GM21723 (cell line): Measurements from ENCODE around the gene ZFYVE28.

ENCODE experiments used
- ATAC-seq: cut with Tn5 transposase; IDR thresholded peaks from one replicate; pipeline ENCODE4 v1.9.1; 2021; ENCODE audit warnings: mild to moderate bottlenecking, moderate library complexity; ENCODE audit not compliant: unreplicated experiment

The ZFYVE28 gene

GRCh38 chr4:2252530-2253091, 165.8 kb downstream of the ZFYVE28 start:
- no peak for ATAC-seq

DNA sequence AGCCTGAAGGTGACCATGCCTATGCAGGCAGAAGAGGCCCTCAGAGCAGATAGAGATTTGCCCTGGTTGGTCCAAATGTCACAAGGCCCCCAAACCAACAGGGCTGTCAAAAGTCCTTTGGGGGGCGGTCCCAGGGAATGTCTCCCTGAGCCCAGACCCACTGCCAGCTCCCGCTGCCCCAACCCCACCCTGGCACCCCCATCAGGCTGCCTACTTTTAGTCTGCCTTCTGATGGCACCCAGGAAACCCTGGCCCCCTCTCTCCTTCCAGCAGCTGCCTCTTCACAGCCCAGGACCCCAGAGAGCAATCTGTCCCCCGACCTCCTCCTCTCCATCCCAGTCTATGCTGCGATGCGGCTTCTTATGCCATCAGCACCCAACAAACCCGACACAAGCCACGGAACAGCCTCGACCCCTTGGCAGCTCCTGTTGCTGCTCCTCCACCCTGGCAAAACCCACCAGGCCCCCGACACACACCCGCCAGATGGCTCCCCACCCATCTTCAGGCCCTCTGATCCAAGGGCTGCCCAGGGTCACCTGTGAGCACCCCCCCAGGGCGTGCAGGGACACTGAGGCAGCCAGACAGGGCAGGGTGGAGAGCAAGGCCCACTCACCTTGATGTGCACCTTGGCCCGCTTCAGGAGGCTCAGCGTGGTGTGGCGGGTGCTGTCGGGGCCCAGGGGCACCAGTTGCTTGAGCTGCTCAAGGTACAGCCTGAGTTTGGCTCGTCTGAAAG, 166.5 kb downstream of the ZFYVE28 start:
- no peak for ATAC-seq

DNA sequence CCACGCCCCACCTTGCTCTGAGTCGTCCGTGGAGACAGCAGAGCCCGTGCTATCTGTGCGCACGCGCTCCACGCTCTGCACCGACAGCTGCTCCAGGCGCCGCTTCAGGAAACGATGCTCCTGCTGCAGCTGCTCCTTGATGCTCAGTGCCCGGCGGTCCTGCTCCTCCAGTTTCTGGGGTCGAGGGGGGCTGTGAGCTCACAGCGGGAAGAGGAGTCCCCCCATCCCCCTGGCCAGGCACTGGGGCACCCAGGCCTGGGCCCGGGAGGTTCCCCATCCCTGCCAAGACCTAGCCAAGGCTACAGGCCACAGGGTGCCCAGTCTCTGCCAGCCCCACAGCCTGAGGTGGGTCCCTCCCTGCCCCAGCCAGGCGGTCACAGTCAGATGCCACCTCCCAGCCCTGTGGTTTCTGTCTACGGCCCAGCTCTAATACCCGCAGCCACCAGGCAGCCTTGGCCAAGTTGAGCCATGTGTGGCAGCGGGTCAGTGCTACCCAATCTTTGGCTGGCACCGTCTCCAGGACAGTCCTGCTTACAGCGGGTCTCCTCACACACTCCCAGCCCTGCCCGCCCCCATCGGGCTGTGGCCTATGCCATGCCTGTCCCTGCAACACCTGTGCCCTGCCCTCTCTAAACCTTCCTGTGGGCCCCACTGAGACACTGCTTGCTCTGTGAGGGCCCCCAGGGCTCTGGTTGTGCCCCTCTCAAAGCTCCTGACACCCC, 167.2 kb downstream of the ZFYVE28 start:
- no peak for ATAC-seq

DNA sequence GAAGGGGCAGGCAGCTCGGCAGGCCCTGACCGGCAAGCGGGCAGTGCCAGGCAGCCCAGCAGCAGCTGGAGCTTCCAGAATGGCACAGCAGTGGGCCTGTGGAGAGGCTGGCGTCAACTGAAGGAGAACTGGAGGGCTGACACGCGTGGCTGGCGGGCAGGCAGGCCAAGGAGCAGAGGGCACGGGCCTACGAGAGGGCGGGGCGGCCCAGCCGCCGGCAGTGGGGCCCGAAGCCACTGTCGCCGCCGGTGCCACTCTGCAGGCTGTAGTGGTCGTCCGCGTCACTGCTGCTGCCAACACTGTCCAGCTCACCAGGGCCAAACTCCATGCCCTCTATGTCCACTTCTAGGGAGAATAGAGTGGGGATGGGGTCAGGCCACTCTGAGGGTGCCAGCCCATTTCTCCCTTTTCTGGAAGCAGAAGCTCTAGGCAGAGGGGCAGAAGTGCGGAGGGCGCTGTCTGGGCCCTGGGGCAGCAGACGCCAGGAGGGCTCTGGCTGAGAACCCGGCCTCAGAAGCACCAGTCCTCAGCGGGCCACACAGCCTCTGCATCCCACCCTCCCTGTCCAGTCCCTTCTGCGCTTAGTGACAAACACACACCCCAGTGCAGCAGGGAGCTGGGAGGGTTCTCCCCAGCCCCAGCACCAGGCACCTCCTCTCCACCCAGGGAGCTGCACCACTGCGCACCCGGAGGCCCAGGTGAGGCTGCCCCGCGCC, 167.9 kb downstream of the ZFYVE28 start:
- ATAC-seq, result no peak

DNA sequence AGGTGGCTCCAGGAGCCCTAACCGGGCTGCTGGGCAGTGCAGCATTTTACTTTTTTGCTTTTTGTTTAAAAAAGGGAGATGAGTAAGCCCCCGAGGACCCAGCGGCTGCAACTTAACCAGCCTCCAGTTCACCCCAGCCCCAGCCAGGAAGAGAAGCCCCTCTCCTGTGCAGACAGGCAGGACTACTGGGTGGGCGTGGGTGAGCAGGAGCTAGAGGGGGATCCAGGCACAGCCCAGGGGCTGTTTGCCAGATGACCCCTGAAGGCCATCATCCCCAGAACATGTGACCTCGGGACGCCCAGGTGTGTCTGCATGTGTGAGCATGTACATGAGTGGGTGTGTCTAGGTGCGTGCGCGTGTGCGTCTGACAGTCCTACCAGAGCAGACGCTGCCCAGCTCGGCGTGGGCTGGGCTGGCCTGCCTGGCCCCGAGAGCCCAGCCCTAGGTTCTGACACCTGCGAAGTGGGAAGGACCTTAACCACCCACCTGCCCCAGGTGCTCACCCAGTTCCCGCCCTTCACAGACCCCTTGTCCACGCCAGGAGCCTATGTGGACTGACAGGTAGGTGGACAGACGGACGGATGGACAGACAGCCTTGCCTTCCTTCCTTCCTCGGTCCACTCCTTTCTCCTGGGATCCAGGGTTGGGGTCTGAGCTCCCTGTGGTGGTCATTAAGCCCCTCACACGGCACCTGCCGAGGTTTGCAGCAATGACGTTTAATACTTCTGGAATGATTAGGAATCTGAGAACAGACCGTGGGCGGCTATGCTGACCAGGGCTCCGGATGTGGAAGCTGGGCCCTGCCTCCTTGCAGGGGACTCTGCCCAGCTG, 168.7 kb downstream of the ZFYVE28 start:
- no peak for ATAC-seq

GRCh38 chr4:2248821-2249261, 169.6 kb downstream of the ZFYVE28 start:
- ATAC-seq, result no peak

GRCh38 chr4:2248044-2248780, 170.2 kb downstream of the ZFYVE28 start:
- no peak for ATAC-seq

- no peak for ATAC-seq
Observed at GRCh38 chr4:2247128-2248043, 171.1 kb downstream of the ZFYVE28 start.

GRCh38 chr4:2246384-2247127, 171.9 kb downstream of the ZFYVE28 start:
- no peak for ATAC-seq

DNA sequence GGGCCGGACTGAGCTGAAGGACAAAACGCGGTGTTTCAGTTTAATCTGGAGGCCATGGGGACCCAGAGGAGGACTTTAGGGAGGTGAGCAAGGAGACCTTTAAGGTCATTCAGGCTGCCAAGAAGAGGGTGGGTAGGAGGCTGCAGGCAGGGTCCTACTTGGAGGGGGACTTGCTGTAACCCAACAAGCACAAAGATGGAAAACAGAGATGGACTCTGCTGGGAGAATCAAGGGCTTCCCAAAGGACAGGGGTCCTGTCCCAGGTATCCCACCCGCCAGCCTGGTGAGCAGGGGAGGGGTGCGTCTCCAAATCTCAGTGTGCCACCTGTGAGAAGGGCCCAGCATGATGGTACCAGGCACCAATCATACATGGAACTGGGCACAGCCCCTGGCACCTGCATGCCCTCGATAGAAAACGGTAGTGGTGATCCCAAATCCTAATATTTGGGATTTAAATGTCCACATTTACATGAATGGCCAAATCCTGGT, 172.6 kb downstream of the ZFYVE28 start:
- ATAC-seq, result no peak

GRCh38 chr4:2245057-2245786, 173.2 kb downstream of the ZFYVE28 start:
- no peak for ATAC-seq

GRCh38 chr4:2243681-2244380, 174.6 kb downstream of the ZFYVE28 start:
- no peak for ATAC-seq

GRCh38 chr4:2241410-2242353, 176.8 kb downstream of the ZFYVE28 start, which contains the start of the genes HAUS3 and POLN:
HAUS3 (minus strand) TSS chr4:2242121; CDS start chr4:2240946, 1,175 bp downstream.
POLN (minus strand) TSS chr4:2242121; CDS start chr4:2229231, 12,890 bp downstream.
- peak; percentile 86 for ATAC-seq

DNA sequence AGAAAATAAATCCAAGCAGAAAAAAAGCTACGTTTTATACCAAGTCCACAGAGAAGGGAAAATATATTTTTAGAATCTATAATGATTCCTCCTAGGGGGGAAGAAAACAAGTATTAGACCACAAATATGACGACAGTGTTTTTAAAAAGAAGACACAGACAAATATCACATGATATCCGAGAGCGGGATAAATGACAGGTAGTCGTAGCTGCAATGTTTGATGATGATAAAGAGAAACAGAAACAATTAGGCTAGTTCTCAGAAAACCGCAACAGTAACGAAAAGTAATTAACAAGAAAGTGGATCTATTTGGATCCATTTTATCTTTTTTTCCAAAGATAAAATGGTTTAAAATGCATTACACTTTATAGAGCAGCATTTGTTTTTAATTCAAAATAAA, 177.4 kb downstream of the ZFYVE28 start:
- no peak for ATAC-seq

DNA sequence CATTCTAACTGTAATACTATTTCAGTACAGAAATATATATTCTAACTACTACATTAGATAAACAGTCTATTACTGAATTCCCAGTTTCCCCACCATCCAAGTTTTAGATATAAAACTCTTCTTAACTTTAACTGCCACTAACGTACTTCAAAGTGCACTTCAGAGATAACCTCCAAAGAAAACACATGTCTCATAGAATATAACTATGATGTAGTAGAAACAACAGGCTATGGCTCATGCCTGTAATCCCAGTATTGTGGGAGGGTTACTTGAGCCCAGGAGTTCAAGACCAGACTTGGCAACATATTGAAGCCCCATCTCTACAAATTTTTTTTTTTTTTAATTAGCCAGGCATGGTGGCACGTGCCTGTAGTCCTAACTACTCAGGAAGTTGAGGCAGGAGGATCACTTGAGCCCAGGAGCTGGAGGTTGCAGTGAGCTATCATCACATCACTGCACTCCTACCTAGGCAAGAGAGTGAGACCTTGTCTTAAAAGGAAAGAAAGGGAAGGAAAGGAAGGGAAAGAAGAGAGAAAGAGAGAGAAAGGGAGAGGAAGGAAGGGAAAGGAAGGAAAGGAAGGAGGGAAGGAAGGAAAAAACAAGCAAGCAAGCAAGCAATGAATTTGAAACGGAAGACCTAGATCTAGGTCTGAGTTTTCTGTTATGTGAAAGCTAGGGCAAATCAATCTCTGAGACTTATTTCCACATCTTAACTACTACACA, 181.3 kb downstream of the ZFYVE28 start:
- no peak for ATAC-seq
